IPS-18c (cell line): ENCODE results near the gene RAB35.

ENCODE experiments used
- H3K4me3 ChIP-seq: 2 replicates; pipeline ENCODE4 v1.7.0; 2013; ENCODE audit warnings: low read depth, mild to moderate bottlenecking, low read length, moderate library complexity; ENCODE audit not compliant: insufficient read depth
- H3K9me3 ChIP-seq: one replicate; pipeline ENCODE4 v1.6.1; 2013; ENCODE audit warnings: mild to moderate bottlenecking, low read length, moderate library complexity; ENCODE audit not compliant: control insufficient read depth, insufficient read depth

The RAB35 gene

DNA sequence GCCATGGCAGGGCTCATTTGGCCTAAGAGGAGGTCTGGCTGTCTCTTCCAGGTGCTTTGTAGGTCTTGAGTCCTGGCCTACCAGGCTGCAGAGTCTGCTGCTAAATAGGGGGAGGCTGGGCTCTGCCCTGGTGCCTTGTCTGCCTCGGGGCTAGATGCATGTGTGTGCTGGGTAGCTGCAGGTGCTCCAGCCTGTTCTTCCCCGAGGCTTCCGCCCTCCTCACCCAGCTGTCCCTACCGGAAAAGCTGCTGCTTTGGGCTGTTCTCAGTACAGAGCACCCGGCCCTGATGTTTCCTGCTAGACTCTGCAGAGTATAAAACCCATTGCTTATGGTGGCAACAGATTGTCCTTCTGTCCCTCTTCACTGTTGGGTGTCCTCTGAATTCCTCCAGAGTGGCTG, 37.7 kb downstream of the RAB35 start:
- H3K9me3 ChIP-seq, result no peaks in the 10 kb centered on the region
- H3K4me3 ChIP-seq, result no peak overlapping the region

DNA sequence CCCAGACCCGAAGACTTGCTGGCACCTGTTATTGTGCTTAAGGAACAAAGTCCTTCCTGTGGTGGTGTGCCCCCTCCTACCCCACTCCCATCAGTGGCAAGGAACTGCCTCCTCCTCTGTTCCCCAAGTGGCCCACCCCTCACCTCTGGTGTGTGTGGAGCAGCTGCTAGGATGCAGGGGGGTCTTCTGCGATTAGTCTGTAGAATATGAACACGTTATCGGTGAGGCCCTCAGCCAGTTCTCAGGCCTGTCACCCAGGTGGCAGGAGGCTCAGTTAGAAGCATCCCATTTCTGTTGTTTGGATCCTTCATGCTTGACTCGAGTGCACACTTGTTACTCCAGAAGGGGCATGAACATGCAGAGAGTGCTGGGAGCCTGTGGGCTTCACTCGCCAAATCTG, 39.3 kb downstream of the RAB35 start:
- H3K9me3 ChIP-seq, result no peaks in the 10 kb centered on the region

DNA sequence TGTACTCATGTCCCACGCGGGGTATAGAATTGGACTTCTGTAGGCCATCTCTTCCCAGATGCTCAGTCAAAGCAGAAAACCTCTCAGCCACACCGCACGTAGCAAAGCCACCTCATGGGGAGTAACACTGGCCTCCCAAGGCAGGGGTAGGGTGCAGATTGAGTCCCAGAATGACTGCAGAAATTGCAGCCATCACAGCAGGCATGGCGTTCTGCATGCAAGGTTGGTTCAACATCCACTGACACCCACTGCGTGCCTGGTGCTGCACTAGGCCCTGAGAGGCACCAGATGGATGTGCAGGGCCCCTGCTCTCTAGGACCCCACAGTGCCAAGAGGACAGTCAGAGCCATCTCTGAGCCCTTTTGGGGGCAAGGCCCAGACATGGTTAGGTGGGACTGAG, 39.9 kb downstream of the RAB35 start:
- Histone ChIP-seq H3K9me3 (no peaks in the 10 kb centered on the region), H3K4me3 (no peak overlapping the region)

More for the DNA sequence above, 39.3 kb downstream of the RAB35 start:
- no peak overlapping the region for H3K4me3 ChIP-seq

DNA sequence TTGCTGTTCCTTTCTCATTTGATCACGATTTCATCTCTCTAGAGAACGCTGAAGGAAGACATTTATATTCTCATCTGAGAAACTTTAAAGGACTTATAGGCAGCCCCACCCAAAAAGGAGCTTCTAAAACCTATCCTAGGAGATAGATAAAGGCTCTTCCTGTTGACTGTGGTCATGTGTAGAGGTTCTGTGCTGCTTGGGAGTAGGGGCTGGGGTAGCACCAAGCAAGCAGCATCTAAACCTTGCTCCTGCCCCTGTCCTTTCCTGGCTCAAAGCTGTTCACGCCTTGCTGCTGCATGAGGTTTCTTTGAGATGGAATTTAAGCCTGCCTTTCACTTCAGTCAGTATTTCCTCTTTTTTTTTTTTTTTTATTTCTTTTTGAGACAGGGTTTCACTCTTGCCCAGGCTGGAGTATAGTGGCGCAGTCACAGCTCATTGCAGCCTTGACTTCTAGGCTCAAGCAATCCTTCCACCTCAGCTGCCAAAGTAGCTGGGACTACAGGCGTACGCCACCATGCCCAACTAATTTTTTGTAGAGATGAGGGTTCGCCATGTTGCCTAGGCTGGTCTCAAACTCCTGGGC, 41.4 kb downstream of the RAB35 start:
- Histone ChIP-seq H3K4me3 (no peak overlapping the region), H3K9me3 (no peaks in the 10 kb centered on the region)

DNA sequence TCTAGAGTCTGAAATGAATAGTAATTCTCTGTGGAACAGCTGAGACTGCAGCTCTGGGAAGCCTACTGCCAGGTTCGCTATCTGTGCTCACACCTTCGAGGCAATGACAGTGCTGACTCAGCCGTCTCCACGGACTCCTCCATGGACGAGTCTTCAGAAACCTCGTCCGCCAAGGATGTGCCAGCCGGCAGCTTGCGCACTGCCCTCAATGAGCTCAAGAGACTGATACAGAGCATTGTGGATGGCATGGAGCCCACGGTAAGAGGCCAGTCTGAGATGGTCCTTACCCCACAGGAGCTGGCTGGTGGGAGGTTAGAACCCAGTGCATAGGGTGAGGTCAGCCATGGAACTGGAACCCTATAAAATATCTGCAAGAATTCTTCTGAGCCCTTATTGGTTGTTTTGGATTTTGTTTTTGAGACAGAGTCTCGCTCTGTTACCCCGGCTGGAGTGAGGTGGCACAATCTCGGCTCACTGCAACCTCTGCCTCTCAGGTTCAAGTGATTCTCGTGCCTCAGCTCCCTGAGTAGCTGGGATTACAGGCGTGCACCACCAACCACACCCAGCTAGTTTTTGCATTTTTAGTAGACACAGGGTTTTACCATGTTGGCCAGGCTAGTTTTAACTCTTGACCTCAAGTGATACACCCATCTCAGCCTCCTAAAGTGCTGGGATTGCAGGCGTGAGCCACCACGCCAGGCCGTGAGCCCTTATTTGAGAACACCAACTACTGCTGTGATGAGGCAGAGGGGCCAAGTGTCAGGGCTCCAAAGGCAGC, 43.9 kb downstream of the RAB35 start:
- Histone ChIP-seq H3K4me3 (no peak overlapping the region), H3K9me3 (no peaks in the 10 kb centered on the region)

DNA sequence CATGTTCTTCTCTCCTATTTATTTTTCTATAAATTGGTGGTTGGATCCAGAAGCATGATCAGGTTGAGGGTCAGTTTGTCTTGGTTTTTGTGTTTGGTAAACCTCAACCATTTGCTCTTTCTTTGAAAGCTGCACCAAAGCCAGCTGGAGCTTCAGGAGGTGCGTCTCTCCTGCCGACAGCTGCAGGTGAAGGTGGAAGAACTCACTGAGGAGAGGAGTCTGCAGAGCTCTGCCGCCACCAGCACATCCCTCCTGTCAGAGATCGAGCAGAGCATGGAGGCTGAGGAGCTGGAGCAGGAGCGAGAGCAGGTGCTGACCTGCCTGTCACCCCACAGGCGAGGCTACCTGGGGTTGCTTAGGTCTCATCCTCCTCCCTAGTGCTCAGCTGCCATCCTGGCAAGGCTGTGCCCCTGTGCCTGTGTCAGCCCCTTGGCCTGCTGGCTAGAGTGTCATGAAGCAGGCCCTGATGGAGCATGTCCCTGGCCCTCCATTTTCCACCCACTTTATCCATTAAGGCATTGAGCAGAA, 45.0 kb downstream of the RAB35 start:
- H3K4me3 ChIP-seq, result no peak overlapping the region
- H3K9me3 ChIP-seq, result no peaks in the 10 kb centered on the region

DNA sequence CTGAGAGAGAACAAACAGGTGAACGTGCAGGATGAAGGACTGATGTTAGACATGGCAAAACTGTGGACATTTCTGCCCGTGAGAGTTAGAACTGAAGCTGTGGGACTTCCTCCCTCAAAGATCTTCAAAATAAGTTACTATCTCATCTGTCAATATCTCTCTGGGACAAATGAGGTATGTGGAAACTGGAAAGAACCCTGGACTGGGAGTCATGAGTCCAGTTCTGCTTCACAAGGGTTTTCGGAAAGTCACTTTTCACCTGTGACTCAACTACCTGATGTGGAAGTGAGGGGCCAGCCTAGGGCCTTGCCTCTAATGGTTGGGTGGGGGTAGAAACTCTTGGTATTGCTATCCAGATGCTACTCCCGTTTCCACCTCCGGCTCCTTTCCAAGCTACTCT, 47.3 kb downstream of the RAB35 start:
- Histone ChIP-seq H3K4me3 (no peak overlapping the region), H3K9me3 (no peaks in the 10 kb centered on the region)

DNA sequence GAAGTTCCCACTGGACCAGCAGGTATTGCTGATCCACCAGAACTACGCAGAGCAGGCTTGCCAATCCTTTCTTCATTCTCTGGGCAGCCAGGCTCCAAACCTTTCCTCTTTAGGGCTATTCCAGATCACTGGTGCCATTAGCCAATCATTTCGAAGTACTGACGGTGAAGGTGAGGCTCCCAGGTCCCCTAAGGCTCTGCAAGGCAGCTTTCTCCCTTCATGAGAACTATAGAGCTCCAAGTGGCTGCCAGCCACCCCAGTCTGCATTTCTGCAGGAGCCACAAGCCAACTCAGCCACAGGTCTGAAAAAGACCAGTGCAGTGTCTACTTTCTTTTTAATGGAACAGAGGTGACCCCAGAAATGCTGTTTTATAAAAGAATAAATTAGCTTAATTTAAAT, 48.7 kb downstream of the RAB35 start:
- Histone ChIP-seq H3K9me3 (no peaks in the 10 kb centered on the region), H3K4me3 (no peak overlapping the region)

DNA sequence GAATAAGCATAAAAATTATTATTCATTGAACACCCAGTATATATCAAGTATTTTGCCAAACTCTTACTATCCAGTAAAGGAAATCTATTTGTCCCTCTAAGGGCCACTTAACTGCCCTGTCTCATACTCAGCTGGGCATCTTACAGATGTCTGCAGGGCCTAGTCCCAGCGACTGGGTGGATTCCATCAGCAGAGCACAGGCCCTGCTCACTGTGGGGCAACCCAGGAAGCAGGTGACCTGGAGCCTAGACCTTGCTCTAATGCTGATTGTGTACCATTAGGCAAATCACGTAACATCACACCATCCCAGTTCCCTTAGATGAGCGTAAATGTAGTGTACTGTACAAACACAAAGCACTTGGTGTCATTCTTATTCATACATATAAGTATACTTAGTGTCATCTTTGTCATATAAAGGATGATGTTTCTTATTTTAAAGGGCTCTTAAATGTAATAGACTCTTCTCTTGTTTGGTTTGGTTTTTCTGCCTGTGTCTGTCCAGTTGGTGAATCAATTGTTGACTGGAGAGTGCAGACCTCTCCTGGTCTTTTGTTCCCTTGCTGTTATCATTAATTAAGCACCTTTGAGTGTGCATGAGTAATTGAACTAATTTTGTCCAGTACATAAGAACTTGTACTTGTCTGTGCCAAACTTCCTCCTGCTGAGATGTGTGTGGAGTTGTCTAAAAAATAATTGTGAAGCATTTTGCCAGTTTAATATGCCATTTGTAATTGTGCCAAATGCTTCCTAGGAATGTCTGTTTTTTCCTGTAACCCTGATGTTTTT, 49.3 kb downstream of the RAB35 start:
- Histone ChIP-seq H3K9me3 (no peaks in the 10 kb centered on the region), H3K4me3 (no peak overlapping the region)

DNA sequence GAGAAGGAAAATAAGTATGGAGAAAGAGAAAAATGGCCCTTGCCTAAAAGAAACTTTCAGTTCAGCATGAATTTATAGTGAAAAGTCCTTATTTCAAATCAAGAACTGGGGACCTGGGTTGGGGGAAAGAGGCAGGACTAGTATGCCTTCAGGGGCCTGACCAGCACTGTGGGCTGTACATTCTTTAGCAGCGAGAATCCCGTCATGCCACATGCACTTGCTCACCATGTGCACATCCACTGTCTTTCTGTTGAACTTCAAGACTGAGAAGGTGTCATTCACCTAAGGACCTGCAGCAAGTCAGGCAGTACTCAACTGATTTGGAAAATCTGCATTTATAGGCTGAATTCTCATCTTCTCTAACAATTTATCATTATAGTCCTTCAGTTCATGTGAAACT, 50.2 kb downstream of the RAB35 start:
- Histone ChIP-seq H3K4me3 (no peak overlapping the region), H3K9me3 (no peaks in the 10 kb centered on the region)

DNA sequence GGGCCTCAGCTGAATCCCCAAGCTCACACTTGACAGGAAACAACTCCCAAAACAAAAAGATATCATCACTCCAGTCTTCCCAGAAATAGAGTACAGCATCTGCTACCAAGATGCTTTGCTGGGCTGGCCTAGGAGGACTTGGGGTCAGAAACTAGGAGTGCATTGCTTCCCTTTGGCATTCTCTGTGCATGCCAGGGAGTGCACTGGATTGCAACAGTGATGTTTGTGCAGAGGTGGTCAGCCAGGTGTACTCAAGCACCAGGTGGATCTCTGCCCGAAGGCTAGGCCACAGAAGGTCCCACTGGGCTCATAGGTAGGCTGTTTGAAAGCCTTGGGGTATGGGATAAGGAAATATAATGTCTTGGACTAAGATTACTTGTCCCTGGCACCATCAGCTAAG, 51.1 kb downstream of the RAB35 start:
- Histone ChIP-seq H3K9me3 (no peaks in the 10 kb centered on the region), H3K4me3 (no peak overlapping the region)

DNA sequence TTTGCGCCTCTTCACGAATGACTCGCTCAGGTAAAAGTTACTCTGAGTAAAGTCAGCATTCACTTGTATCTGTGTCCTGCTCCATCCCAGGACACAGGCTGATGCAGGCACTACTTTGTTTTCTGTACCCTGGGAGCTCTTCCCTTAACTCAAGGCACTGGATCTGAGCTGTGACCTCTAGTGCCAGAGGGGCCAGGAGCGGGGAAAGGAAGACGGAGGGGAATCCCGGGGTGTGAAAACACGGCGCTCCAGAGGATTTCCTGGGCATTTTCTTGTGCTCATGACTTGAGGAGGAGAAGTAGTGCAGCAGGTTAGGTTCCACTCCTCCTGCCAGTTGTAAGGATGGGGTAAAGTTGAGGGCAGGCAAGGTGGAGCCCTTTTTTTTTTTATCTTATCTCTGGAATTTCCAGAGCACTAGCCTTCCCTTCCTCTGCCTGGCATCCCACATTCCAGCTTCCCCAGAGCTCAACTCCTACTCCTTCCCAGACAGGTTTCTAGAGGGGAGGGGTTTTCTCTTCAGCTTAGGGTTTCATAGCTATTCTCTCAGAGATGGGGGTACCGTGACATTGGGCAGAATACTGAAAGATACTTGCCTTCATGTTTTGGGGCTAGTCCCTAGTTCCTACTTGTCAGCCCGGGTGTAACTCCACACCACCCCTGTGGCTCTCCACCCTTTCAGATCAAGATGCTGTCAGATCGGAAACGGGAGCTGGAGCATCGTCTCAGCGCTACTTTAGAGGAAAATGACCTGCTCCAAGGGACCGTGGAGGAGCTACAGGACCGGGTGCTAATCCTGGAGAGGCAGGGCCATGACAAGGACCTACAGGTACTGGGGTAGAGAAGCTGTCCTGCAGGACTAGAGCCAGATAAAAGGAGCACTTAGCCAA, 52.3 kb downstream of the RAB35 start:
- Histone ChIP-seq H3K9me3 (no peaks in the 10 kb centered on the region), H3K4me3 (no peak overlapping the region)

DNA sequence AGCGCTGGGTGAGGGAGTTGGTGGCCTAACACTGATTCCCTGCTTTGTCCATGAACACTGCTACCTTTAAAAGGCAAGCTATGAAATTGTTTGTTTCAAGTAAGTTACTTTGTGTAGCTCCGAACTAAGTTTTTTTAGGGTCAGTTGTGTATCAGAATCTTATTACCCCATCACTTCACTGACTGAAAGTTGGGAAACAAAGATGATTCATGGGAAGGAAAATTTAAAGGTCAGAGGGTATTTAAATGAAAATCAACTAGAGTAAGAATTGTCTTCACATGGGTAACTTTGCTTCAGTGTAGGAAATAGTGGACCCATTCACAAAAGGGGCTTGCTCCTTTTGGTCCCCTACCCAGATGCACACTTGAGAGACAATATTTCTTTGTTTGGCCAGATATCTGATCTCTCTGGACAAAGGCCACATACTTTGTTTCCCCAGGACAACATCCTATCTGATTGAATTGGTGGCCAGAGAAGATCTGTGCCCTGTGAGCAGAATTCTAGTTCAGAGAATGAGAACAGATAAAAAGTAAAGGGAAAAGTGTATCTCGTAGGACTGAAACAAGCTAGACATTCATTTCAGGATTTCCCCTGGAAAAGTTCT, 53.5 kb downstream of the RAB35 start:
- H3K9me3 ChIP-seq, result no peaks in the 10 kb centered on the region
- no peak overlapping the region for H3K4me3 ChIP-seq

DNA sequence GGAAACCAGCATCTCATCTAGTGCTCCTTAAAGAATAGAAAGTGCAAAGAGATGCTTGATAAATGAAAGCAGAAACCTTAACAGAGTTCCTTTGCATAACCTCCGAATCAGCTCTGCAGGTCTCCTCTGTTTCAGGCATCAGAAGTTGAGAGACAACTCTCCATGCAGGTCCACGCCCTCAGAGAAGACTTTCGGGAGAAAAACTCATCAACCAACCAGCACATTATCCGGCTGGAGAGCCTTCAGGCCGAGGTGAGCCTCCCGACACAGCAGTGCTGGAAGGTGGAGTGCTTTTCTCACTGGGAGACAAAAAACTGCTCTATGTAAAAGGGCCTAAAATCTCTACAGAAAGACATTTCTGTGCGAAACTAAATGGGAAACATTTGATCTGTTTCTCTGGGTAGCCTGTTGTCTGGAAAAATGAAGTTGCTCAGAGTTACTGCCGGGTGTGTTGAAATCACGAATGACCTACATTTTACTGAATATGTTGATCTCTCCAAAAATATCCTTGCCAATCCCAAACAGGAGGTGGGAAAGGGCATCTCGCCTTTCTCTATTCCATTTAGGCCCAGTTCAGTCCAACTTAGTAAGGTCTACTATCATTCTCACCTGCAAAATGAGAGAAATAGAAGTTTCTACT, 54.9 kb downstream of the RAB35 start:
- Histone ChIP-seq H3K4me3 (no peak overlapping the region), H3K9me3 (no peaks in the 10 kb centered on the region)

DNA sequence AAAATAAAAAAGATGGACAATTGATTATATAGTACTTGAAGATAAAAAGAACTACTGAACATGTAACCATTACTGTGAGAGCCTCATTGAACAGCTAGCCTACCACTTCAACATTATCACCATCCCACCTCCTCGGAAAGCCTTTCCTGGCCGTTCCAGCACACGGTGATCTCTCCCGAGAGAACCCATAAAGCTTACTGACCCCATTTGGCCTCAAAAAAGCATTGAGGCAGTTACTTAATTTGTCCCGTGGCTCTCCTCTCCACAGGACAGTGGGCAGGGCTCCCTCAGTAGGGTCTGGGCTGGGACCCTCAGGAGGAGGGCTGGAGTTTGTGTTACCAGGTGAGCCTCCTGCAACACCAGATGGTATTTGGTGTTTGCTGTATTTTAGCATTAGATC, 55.8 kb downstream of the RAB35 start:
- Histone ChIP-seq H3K4me3 (no peak overlapping the region), H3K9me3 (no peaks in the 10 kb centered on the region)

DNA sequence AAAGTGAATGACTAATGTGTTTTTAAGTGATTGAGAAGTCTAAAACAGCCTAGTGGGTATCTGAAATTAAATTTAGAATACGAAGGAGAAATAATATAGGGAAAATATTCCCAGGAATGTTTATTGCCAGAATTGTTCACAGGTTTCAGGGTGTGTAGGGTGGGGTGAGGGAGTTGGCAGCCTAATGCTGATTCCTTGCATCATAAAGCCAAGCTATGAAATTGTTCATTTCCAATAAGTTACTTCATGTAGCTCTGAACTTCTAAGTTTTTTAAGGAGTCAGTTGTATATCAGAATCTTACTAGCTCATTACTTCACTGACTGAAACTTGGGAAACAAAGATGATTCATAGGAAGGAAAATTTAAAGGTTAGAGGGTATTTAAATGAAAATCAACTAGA, 56.4 kb downstream of the RAB35 start:
- H3K4me3 ChIP-seq, result no peak overlapping the region

More for the DNA sequence above, 56.4 kb downstream of the RAB35 start:
- no peaks in the 10 kb centered on the region for H3K9me3 ChIP-seq
